Hematopoietic multipotent progenitor cell treated with erythropoietin and hydrocortisone succinate and interleukin-3 and kit ligand, for 4 days (in vitro differentiated cells): ENCODE results near the gene PTPRR.

Experiments
- DNase-seq: peaks from one replicate; pipeline ENCODE4 v3.0.0-alpha.2; 2015

The PTPRR gene

DNA sequence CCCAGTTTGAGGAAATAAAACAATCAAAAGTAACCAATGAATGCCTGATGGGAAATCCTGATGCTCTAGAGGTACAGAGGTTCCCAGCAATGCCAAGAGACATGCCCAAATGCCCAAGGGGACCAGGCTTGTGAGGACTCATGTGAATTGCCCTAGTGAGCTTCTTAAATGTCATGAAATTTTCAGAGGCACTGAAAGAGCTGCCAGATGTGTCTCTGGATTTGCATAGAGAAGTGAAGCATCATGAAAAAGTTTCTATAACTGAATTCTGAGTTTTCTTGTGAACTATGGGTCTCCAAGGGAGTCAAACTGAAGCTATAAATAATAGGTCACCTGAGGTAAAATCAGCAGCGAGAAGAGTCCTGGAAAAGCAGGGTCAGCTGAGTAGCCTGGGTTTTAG lies 9.9 kb downstream of the PTPRR start:
- DNase-seq = no peak

DNA sequence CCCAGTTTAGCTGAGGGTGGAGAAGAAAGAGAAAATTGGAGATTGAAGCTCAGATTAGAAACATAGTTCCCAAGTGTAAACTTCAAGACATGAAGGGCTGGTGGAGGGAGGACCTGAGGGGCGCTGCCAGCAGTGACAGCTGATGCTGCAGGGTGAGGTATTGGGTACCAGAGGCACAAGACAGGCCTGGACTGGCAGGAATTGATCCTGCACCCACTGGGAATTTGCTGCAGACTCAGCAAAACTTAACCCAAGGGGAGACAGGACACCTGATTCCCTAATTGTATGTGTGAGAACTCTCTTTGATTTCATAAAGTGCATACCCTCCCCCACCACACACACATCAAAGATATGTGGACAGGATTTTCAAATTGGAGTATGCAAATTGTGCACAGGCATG lies 11.6 kb downstream of the PTPRR start:
- no peak for DNase-seq

DNA sequence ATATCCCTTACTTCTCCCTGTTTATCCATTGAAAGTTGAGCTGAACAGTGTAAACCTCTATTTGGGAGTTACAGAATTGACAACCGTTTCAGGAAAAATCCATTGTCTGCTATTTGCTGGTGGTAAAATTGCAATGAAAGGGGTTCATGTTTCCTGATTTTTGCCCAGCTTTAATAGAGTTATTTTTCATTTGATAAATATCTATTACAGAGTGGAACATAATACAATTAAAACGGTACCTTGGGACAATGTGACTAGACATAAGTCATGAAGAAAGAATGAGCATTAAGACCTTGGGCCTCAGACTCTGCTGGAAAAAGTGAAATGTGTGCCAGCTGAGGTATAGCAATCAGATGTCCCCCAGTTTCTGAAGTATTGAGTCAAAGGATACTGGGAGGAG lies 13.1 kb downstream of the PTPRR start:
- DNase-seq = no peak

DNA sequence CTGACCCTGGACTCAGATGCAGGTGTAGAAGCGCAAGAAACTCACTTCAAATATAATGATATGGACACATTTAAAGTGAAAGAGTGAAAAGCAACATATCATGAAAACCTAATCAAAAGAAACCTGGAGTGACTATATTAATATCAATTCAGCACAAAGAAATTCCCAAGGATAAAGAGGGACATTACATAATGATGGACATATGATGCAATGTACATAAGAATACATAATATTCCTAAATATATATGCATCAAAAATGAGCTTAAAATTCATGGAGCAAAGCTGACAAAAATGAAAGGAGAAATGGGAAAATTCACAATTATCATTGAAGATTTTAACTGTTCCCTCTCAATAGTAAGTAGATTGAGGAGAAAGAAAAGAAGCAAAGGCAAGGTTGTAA lies 24.6 kb downstream of the PTPRR start:
- DNase-seq = no peak

DNA sequence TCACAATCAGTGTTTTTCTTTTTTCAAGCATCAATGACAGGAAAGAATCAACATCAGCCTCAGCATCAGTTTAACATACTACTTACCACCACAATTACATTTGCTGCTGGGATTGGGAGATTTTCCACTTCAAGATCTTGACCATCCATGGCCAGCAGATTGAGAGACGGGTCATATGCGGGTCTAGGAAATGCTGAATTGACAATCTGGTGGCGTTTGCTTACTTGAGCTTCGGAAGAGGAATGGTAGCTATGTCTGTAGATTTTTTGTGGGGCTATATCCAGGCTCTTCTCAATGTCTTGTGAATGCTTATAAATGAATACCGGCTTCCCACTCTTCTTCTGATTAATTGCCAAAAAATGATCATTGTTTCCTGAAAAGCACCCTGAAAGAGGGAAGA lies 27.9 kb downstream of the PTPRR start:
- no peak for DNase-seq

DNA sequence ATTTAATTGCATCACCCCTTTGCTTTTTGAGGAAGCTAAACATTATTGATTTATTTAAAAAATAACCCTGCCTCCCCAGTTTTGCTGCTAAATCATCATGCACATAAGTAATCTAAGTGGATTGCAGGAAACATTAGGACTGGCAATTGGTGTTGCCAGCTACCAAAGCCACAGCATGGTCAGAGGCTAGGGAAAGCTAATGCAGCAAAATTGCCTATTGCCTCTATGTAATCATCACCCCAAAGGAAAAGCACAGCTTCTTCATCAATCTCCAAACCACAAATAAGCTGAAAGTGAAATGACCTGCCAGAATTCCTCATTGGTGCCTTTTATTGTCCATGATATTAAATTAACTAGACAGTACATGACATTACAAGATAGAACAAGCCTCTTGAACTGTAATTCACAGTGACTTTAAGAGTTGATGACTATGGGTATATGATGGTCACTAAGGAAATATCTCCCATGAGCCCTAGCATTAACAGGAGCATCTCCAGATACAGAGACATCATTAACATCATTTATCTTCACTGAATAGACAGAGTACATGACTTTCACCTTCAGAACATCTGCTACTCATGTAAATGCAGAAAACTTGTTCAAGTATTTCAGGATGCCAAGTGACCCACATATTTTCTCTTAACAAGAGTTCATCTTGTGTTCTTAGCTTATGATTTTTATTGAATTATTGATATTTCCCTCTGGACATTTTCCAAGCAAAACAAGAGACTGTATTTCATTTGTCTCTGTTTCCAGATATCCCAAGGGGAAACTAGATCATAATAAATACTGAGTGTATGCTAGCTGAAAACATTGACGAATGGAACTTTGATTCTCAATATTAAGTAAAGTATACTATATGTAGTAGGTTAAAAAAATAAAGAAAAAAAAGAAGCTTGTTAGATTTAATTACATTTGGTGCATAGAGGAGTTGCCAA lies 29.4 kb downstream of the PTPRR start:
- no peak for DNase-seq

DNA sequence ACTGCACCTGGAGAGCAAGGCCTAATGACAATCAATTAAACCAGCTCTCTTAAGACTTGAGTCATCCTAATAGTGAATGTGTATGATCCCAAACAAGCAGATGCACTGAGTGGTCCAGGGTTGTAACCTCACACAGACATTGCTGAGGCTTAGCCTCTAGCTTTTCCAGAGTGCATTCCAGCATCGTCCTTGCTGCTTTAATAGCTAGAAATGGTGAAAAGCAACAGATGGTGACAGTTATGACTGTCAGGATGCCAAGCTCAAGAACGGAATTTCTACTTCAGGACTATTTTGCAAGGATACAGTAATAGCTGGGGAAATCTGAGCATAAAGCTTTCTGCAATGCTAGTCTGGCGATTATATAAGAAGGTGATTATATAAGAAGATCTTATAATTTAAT lies 34.6 kb downstream of the PTPRR start:
- DNase-seq = no peak

DNA sequence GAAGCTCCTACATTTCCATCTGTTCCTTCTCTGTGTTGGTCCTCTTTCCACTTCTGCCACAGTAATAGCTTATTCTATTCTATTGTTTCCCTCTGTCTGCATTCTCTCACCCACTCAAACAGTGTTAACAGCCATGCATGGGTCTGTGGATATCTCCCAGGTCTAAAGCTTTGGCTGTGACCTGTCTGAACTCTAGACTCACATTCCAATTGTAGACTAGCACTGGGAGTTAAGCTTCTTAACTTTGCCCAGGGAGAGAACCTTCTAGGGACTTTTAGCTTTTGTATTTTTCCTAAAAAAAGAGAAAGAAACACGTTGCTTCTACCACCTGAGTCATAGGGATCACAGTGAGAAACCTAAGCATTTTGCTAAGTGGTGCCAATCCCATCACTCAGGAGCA lies 36.7 kb downstream of the PTPRR start:
- no peak for DNase-seq

DNA sequence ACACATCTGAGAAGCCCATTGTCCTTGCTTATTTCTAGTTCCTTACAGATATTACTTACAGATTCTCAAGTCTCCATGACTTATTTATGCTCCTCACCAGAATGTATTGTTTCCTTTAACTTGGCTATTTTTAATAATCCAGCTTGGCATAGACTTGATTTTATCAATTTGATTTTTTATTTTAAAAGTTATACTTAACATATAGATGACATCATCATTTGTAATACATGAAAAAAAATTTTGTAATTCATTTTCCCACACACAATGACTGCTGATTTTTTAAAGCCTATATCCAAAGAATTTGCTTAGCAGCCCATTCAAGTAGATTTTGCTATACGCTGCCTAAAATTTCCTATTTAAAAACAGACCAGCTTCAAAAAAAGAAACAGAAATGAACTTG lies 39.8 kb downstream of the PTPRR start:
- DNase-seq = no peak

DNA sequence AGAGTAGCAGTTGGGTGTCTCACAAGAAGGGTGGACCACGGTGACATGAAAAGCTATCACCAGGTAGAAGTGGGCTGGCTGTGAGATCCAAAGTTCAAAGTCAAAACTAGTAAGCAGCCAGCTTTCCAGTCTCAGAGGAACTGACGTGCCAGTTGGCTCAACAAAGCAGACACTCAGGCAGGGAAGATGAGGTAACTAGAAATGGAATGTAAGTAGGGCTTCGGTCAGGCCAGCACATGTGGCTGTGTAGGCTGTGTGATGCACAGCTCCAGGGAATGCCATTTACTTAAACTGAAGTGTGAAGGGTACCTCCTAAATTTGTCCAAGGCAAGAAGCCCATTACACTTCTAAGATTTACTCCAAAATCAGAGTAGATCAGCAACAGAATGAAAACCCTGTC lies 43.6 kb downstream of the PTPRR start:
- no peak for DNase-seq

DNA sequence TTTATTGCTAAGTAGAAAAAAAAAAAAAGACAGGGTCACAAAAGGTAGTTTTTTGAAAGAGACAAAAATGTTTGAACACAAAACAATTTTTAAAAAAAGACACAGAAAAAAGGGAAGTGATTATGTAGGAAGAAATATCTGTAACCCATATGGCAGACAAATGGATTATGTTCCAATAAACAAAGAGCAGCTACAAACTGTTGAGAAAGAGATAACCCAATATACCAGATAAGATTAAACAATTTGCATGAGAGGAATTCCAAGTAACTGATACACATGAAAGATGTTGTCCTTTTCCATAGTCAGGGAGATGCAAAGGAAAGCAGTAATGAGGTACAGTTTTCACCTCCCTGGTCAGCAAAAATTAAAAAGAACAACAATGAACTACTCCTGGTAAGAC lies 44.9 kb downstream of the PTPRR start:
- no peak for DNase-seq

DNA sequence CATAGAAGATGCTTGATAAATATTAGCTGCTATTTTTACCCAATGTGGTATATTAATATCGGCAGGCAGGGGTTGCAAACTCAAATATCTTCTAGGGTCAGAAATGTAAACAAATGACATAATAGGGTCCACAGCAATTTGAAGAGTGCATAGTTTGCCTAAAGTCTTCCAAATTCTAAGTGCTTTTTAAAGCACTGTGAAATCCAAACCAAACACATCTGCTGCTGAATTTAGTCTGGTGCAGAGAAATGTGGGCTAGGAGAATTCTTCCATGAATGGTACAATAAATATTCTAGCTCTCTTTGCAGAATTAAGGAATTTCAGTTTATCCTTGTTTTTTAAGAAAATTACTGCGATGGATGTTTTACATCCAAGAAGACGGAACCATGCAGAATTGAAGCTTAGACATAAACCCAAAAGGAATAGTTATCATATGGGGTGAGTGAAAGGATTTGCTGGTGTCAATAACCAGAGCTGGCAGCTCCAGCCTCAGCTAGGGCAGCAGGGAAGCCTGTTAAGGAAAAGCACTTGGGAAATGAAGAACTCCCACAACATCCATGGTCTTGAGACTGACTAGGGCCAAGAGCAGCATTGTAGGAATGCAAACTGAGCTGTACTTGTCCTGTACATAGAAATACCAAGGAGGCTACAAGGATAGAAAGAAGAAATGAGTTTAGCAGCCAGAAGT lies 65.5 kb downstream of the PTPRR start:
- DNase-seq = no peak

DNA sequence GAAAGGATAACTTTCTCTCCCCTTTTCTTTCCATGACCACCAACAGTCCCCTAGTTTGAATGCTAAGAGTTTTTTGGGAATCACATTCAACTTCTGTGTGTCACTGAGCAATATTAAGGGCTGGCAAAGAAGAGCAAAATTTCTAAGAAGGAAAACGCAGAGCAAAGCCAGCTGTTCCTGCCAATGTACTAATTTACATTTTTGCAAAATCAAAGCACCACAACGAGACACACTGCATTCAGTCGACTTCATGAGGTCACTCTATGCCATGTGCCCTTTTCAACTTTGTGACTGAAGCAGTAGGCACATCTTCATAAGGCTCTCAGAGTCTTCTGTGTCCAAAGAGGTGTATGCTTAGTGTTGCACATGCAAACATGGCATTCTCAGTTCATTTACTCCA lies 66.4 kb downstream of the PTPRR start:
- DNase-seq = no peak

DNA sequence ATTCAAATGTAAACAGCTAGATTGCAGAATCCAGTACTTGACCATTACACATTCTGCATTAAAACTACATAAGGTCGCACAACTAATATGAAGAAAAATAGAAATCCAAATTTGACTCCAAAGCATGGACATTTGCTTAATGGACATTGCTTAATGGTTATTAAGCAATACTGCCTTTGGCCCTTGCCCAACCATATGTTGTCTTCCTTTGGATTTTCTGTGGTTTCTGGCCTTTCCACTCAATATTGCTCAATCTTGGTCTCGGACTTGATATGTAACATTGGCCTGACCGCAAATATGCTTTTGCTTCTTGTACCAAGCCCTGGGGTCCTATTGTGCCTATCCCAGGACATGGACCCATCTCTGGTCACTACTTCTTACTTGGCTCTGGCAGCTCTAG lies 67.2 kb downstream of the PTPRR start:
- DNase-seq = peak; percentile 2

DNA sequence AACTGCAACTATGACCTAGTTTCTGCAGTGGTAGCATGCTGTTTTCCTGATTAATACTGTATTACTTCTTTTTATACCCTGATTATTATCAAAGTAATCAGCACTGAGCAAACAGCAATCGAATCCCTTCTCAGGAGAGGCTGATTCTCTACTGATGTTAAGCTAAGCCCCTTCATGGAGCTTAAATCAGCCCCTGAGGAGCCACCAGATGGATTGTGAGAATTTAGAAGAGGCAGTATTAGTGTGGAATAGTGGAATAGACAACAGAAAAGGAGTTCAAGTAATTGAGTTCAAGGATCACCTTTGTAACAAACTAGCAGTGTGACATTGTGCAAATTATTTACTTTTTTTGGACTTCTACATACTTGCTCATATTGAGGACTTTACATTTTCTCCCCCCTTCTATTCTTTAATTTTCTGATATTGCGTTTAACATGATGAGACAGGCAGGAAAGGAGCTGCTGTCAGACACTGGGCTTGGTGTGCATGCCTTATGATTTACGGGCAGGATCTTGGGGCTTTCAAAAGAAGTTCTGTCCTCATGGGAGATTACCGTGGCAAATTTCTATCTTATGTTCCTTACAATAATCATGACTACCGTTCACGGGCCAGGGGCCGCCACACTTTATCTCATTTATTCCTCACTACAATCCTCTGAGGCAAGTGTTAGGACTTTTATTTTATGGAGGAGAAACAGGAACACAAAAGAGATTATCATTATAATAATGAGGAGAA lies 68.0 kb downstream of the PTPRR start:
- no peak for DNase-seq

DNA sequence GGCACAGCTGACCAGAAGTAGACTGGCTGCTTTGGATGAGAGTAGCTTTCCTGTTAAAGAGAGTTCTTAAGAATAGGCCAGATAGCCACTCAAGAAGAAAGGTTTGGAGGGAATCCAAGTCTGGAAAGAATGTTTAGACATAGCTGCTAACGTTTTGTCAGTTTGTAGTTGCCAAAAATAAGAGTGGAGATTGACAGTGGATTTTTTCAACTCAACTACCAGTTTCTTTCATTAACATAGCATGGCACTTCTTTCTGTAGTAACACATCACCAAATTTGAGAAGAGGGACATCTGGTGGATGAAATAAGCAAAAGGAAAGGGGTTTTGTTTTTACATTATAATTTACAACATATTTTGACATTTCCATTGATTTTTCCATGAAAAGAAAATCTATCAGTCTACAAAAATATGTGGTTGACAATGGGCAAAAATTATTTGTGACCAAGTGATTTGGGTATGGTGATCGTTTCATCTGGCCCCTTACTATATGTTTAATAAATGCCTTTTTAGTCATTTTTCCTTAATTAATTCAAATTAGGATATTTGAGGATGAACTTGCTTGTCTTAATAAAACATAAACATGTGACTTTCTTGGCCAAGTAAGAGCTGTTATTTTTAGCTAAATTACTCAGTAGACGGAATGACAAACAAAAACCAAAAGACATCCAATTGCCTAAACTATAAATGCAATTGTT lies 71.1 kb downstream of the PTPRR start:
- DNase-seq = peak; percentile 20

DNA sequence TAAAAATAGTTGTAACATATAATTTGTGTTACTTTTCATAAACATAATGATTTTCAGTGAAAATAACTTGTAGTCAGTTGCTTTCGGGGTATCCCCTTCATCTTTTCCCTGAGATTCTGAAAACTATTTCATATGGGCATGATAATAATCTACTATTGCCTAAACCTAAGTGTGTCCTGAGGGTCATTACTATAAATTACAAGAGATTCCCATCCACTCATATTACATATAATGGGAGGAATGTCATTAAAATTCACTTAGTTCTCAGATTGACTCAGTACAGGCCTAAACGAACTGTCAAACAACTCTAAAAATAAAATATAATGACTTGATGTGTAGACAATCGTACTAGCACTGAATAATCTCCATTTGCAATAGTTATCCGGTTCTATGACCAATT lies 72.7 kb downstream of the PTPRR start:
- DNase-seq = no peak

DNA sequence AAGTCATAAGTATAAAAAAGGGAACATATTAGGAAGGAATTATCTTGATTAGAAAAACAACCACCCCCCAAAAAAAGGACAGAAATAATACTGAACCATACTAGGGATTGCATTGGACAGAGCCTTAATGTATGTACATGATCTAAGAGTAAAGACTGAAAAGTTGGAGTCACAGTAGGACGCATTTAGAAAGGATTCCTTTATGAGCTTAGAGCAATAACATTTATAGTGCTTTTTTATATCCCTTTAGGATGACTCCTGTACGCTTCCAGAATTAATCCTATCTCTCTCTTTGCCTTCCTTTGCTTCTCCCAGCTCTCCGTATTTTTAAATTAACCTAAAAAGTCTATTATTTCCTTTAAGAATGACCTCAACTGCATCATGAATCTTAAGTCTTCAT lies 75.3 kb downstream of the PTPRR start:
- DNase-seq = no peak

DNA sequence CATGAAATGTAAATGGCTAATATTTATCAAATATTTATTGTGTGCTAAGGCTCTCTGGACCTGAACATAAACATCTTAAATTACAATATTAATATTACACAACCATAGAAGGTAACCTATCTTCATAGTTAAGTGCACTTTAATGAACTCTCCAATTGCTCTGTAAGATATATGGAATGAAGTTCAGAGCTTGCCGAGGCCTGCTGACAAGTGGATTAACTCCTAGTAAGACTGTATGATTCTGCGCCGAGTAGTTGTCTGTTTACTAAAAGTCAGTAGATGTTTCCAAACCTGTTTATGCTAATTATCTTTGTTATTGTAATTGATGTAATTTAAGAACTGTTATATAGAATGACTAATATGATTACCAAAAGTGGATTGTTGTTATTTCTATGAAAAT lies 77.2 kb downstream of the PTPRR start:
- DNase-seq = no peak

DNA sequence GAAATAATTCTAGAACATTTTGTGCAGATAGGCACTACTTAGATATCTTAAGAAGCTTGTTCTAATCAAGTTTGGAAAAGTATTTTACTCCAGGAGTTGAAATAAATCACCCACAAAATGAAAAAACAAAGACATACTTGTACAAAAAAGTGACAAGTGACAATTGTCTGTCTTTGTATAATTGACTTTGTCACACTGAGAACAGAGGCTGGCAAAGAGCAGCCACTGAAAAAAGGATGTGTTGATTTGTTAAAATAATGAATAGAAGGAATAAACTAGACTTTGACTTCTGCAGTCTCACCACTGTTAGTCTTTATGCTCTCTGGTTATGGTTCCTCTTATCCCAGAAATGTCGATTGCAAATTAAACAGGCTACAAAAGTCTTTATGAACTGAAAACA lies 77.6 kb downstream of the PTPRR start:
- no peak for DNase-seq

DNA sequence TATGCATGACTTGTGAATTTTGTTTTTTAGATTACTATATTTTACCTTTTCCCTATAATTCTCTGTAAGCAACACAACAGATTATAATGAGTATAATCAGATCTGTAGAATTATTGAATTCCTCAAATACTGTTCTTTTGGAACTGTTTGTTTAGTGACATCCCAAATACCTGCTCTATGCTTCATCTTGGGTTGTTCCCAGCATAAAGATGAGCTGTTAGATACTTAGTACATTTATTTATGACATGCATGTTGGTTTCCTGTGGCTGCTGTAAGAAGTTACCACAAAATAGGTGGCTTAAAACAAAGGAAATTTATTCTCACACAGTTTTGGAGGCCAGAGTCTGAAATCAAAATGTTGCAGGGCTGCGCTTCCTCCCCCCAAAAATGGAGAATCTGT lies 78.4 kb downstream of the PTPRR start:
- DNase-seq = no peak

DNA sequence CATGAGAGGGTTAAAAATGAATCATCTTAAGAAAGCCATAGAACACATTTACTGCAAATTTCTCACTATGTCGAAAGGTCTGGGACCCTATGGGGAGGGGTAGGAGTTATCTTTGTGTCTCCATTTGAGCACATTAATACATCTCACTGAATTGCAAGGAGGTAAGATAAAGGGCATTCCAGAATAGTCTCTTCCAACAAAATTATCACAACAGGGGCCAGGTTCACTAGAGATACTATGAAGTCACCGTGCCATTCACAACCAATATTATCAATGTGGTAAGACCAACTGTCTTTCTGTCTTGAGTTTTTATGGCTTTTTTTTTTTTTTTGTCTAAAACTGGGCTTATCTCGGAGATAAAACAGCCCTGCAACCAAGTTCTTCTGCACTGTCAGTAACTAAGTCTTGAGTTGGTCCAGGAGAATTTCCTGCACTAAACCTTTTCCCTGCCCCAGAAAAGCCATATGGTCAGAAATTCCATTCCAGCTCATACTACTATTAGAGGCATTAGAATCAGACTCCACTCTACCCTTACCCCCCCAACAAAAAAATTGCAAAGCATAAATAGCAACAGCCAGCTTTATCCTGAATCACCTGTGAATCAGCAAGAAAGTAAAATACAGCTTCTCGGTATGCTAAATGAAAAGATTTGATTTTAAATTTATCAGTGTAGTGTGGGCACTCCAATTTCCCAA lies 79.7 kb downstream of the PTPRR start:
- no peak for DNase-seq

DNA sequence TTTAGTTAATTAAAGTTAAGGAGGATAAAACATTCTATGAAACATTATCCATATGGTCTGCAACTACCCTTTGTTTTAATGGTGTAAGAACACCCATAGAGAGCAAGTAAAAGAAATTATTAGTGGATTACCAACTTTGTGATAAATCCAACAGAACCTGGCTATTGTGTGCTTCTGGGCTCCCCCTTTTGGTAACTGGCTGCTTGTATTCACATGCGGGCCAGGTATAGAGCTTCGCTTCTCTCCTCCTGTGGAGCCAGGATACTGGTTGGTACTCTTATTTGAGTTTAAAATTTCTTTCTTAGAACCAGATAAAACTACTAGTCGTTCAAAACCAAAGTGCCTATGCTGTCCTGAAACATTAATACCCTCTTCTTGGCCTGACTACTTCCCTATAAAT lies 81.0 kb downstream of the PTPRR start:
- DNase-seq = no peak
